Lung microvascular endothelial cell (primary cell): ENCODE results near the gene SHCBP1. TPM values are rescaled to one million over a fixed set of nuclear protein-coding genes. Genes with fewer than 3 reads are reported as not detected.

Experiments used
- total RNA-seq: library from RNA; depleted of rRNA; stranded (reverse); fragments of >200 nt; gene quantifications from 2 replicates; pipeline ENCODE4 v1.2.1, GENCODE V29; 2014

Gene SHCBP1
- total RNA-seq, 1 donor from 2014 or later: 3.0 TPM

Other genes with a start within 250 kb of the SHCBP1 start
- gene VPS35, start 67.8 kb upstream of the SHCBP1 start, total RNA-seq: 64.7 and 66.3 TPM in 2 replicates
- 2.4 and 5.4 TPM in 2 replicates for gene ORC6, start 68.3 kb upstream of the SHCBP1 start, total RNA-seq
- gene MYLK3, start 127.0 kb upstream of the SHCBP1 start, total RNA-seq: under 0.01 and 0.22 TPM in 2 replicates
- gene C16orf87, start 209.8 kb upstream of the SHCBP1 start, total RNA-seq: 5.9 and 8.9 TPM in 2 replicates